ENCODE measurements around the gene PCK2. TPM values are rescaled to one million over a fixed set of nuclear protein-coding genes. Genes with fewer than 3 reads are reported as not detected.

Gene PCK2
- total and polyA plus RNA-seq, 2 of the 13 experiments (the other 11 are each of a cell fraction or from before 2014, with no cell fraction given), result 129 to 272 TPM

- TF ChIP-seq ZBTB39 (CRISPR knock-in tag; IDR thresholded peaks at IDR 0.05) (no peak), ZNF441 (CRISPR knock-in tag; IDR thresholded peaks at IDR 0.05; ENCODE audit: borderline replicate concordance) (peak; percentile 70), REPIN1 (CRISPR knock-in tag; IDR thresholded peaks at IDR 0.05; ENCODE audit: borderline replicate concordance, low read depth) (peak; percentile 61), JUND (CRISPR knock-in tag; IDR thresholded peaks at IDR 0.05) (no peak), HMG20A (CRISPR knock-in tag; IDR thresholded peaks at IDR 0.05; ENCODE audit: borderline replicate concordance) (no peak), ZNF407 (CRISPR knock-in tag; IDR thresholded peaks at IDR 0.05; ENCODE audit: not compliant biosample characterization) (no peak), ZNF639 (CRISPR knock-in tag; conservative IDR thresholded peaks at IDR 0.05) (no peak; the same call in 1 of the 2 replicates), ZNF768 (CRISPR knock-in tag; IDR thresholded peaks at IDR 0.05) (0 out of 2 replicates have a peak, but pooled peaks have one; percentile 23), THAP7 (CRISPR knock-in tag; IDR thresholded peaks at IDR 0.05) (no peak; the same call in 1 of the 2 replicates), HNRNPUL1 (IDR thresholded peaks at IDR 0.05; ENCODE audit: low read depth, low read length) (no peak), ZNF891 (CRISPR knock-in tag; IDR thresholded peaks at IDR 0.05) (no peak), HHEX (CRISPR knock-in tag; IDR thresholded peaks at IDR 0.05) (0 out of 2 replicates have a peak, but pooled peaks have one; percentile 46), HINFP (CRISPR knock-in tag; IDR thresholded peaks at IDR 0.05; ENCODE audit: low read depth) (peak; percentile 33; the same call in 1 of the 2 replicates)
Observed at GRCh38 chr14:24146978-24147760, 53.1 kb downstream of the PCK2 start, which contains the start of gene RNF31 (continued).
